COLO668 (cell line): Measurements from ENCODE around the gene USF2.

Experiments used
- DNase-seq: peaks from one replicate; lab custom pipeline; 2025; ENCODE audit not compliant: unreplicated experiment; lab: John Stamatoyannopoulos, UW

The USF2 gene

GRCh38 chr19:35297922-35298321 lies 29.2 kb downstream of the USF2 start:
- DNase-seq, result no peak

- DNase-seq, result no peak
These were observed 29.8 kb downstream of the USF2 start for GRCh38 chr19:35298561-35298972.

- DNase-seq, result no peak
These were observed 31.0 kb downstream of the USF2 start for GRCh38 chr19:35299523-35300338.

GRCh38 chr19:35300339-35300649 lies 31.5 kb downstream of the USF2 start:
- DNase-seq, result no peak

- no peak for DNase-seq
These were observed 33.2 kb downstream of the USF2 start for GRCh38 chr19:35301961-35302360.

- no peak for DNase-seq
These were observed 33.7 kb downstream of the USF2 start for GRCh38 chr19:35302446-35302845.

GRCh38 chr19:35303357-35303915 lies 34.7 kb downstream of the USF2 start:
- DNase-seq, result no peak

- no peak for DNase-seq
These were observed 35.3 kb downstream of the USF2 start for GRCh38 chr19:35304036-35304435.

GRCh38 chr19:35305181-35305580 lies 36.4 kb downstream of the USF2 start:
- DNase-seq, result no peak

- peak; percentile 9 for DNase-seq
These were observed 37.9 kb downstream of the USF2 start for GRCh38 chr19:35306473-35307246.

- DNase-seq, result no peak
These were observed 39.2 kb downstream of the USF2 start for GRCh38 chr19:35307931-35308330.

- DNase-seq, result no peak
These were observed 40.1 kb downstream of the USF2 start for GRCh38 chr19:35308910-35309309.

- no peak for DNase-seq
These were observed 40.9 kb downstream of the USF2 start for GRCh38 chr19:35309481-35310279.

GRCh38 chr19:35310331-35310730 lies 41.6 kb downstream of the USF2 start:
- DNase-seq, result no peak

GRCh38 chr19:35310811-35311465 lies 42.2 kb downstream of the USF2 start:
- DNase-seq, result no peak

GRCh38 chr19:35311901-35312665 lies 43.3 kb downstream of the USF2 start:
- no peak for DNase-seq

GRCh38 chr19:35313587-35313986 lies 44.8 kb downstream of the USF2 start:
- DNase-seq, result no peak

GRCh38 chr19:35314031-35314430 lies 45.3 kb downstream of the USF2 start:
- no peak for DNase-seq

GRCh38 chr19:35314858-35315470 lies 46.2 kb downstream of the USF2 start:
- DNase-seq, result no peak

- DNase-seq, result no peak
These were observed 47.1 kb downstream of the USF2 start for GRCh38 chr19:35315883-35316282.
